GM12875 (cell line): ENCODE data around the gene PYCR2.
A peak's percentile ranks its signal among the peaks of the same experiment; 100 is the strongest.

Experiments
- H3K4me3 ChIP-seq: one replicate; pipeline ENCODE4 v1.5.1; 2011; ENCODE audit warnings: low read depth, low read length, control low read depth
- CTCF ChIP-seq: IDR thresholded peaks from 2 replicates; pipeline ENCODE4 v1.5.1; 2011; ENCODE audit warnings: low read depth, mild to moderate bottlenecking, control low read depth, inconsistent platforms, low read length, moderate library complexity, borderline replicate concordance; ENCODE audit not compliant: insufficient read depth

The PYCR2 gene

GRCh38 chr1:225917101-225917500 is 6.9 kb downstream of the PYCR2 start:
- no peak for TF ChIP-seq CTCF
- no peak overlapping the region for H3K4me3 ChIP-seq

- TF ChIP-seq CTCF, result no peak
- H3K4me3 ChIP-seq, result no peak overlapping the region
Observed at GRCh38 chr1:225915538-225915991, 8.5 kb downstream of the PYCR2 start.

- no peak for TF ChIP-seq CTCF
- H3K4me3 ChIP-seq, result no peak overlapping the region
Observed at GRCh38 chr1:225914947-225915346, 9.1 kb downstream of the PYCR2 start.

- H3K4me3 ChIP-seq, result no peak overlapping the region
- no peak for TF ChIP-seq CTCF
Observed at GRCh38 chr1:225914391-225914790, 9.7 kb downstream of the PYCR2 start.

GRCh38 chr1:225911191-225912130 is 12.6 kb downstream of the PYCR2 start:
- no peak overlapping the region for H3K4me3 ChIP-seq
- peak; percentile 83 for TF ChIP-seq CTCF

GRCh38 chr1:225909477-225909876 is 14.6 kb downstream of the PYCR2 start:
- no peak overlapping the region for H3K4me3 ChIP-seq
- no peak for TF ChIP-seq CTCF

GRCh38 chr1:225908773-225909172 is 15.3 kb downstream of the PYCR2 start:
- no peak for TF ChIP-seq CTCF

More at GRCh38 chr1:225908773-225909172, 15.3 kb downstream of the PYCR2 start:
- H3K4me3 ChIP-seq, result no peak overlapping the region
